CD4-positive, alpha-beta memory T cell (primary cell): Measurements from ENCODE around the gene NFE2L1. TPM values are rescaled to one million over a fixed set of nuclear protein-coding genes. Genes with fewer than 3 reads are reported as not detected.

ENCODE experiments used
- CTCF ChIA-PET: fragments of 350-600 bp; sonication (Branson Sonifier 250); formaldehyde crosslinking; loops from one replicate; lab custom pipeline; 2021; ENCODE audit warnings: inconsistent platforms; ENCODE audit not compliant: partially characterized antibody; lab: Charles Lee
- POLR2A ChIA-PET: fragments of 350-600 bp; sonication (Branson Sonifier 250); formaldehyde crosslinking; loops from one replicate; lab custom pipeline; 2021; ENCODE audit not compliant: partially characterized antibody; lab: Charles Lee
- DNase-seq, 5 donors: peaks; one replicate each; pipeline versions ENCODE4 v3.0.0 to v3.0.0-alpha.2; 2020 to 2022; ENCODE audit warnings: mixed read lengths in 1 of 5
- H3K27ac ChIP-seq: one replicate; pipeline ENCODE4 v1.7.0; 2013; ENCODE audit warnings: low read depth, low read length
- H3K27me3 ChIP-seq: 2 replicates; pipeline ENCODE4 v1.7.0; 2013; ENCODE audit warnings: mild to moderate bottlenecking, low read length, moderate library complexity; ENCODE audit not compliant: insufficient read depth
- H3K36me3 ChIP-seq: 2 replicates; pipeline ENCODE4 v1.7.0; 2013; ENCODE audit warnings: mild to moderate bottlenecking, low read length, moderate library complexity; ENCODE audit not compliant: insufficient read depth
- H3K4me1 ChIP-seq: 2 replicates; pipeline ENCODE4 v1.7.0; 2013; ENCODE audit warnings: mild to moderate bottlenecking, low read length, moderate library complexity; ENCODE audit not compliant: insufficient read depth
- H3K4me3 ChIP-seq, 2 donors: one replicate each; pipeline ENCODE4 v1.7.0; 2013; ENCODE audit warnings: low read length in 2 of 2, mild to moderate bottlenecking in 1 of 2
- H3K9me3 ChIP-seq, 2 donors: one replicate each; pipeline ENCODE4 v1.7.0; 2013; ENCODE audit warnings: low read length in 2 of 2, control low read depth in 1 of 2; ENCODE audit not compliant: control insufficient read depth in 1 of 2
- H3K27ac Mint-ChIP-seq, 7 donors: one replicate each; pipeline ENCODE4 v1.8.0; 2020 to 2021; ENCODE audit warnings: mixed read lengths in 7 of 7, mild to moderate bottlenecking in 6 of 7, inconsistent platforms in 3 of 7, moderate library complexity in 3 of 7
- H3K27me3 Mint-ChIP-seq, 2 donors: one replicate each; pipeline ENCODE4 v1.8.0; 2020 to 2021; ENCODE audit warnings: mixed read lengths in 2 of 2
- H3K36me3 Mint-ChIP-seq, 2 donors: one replicate each; pipeline ENCODE4 v1.8.0; 2020 to 2021; ENCODE audit warnings: mixed read lengths in 2 of 2, inconsistent platforms in 1 of 2, mild to moderate bottlenecking in 1 of 2
- H3K4me1 Mint-ChIP-seq, 4 donors: one replicate each; pipeline ENCODE4 v1.8.0; 2020 to 2021; ENCODE audit warnings: mixed read lengths in 4 of 4, mild to moderate bottlenecking in 1 of 4
- H3K4me3 Mint-ChIP-seq, 8 donors: one replicate each; pipeline ENCODE4 v1.8.0; 2020 to 2021; ENCODE audit warnings: mixed read lengths in 8 of 8, mild to moderate bottlenecking in 7 of 8, moderate library complexity in 6 of 8, inconsistent platforms in 3 of 8
- H3K9me3 Mint-ChIP-seq, 8 donors: one replicate each; pipeline ENCODE4 v1.8.0; 2020 to 2021; ENCODE audit warnings: mixed read lengths in 8 of 8, mild to moderate bottlenecking in 5 of 8, inconsistent platforms in 3 of 8, moderate library complexity in 1 of 8
- intact Hi-C: fragments of 100-400 bp; cut with micrococcal nuclease; formaldehyde crosslinking; loops from one replicate; pipeline ENCODE4 v1.15.1; 2023
- polyA plus RNA-seq, 2 donors: library from polyadenylated mRNA; unstranded; fragments of 300-500 nt; fragmentation: Illumina TruSeq; gene quantifications; one replicate each; pipeline ENCODE4 v1.2.3, GENCODE V29; 2021
- total RNA-seq, 2 experiments: library from RNA; stranded (reverse); gene quantifications; one replicate each; pipeline ENCODE4 v1.2.3, GENCODE V29; 2021

NFE2L1 gene
- total and polyA plus RNA-seq, 4 experiments from 2014 or later, result 2.9 to 62.5 (median 34.8) TPM

DNA sequence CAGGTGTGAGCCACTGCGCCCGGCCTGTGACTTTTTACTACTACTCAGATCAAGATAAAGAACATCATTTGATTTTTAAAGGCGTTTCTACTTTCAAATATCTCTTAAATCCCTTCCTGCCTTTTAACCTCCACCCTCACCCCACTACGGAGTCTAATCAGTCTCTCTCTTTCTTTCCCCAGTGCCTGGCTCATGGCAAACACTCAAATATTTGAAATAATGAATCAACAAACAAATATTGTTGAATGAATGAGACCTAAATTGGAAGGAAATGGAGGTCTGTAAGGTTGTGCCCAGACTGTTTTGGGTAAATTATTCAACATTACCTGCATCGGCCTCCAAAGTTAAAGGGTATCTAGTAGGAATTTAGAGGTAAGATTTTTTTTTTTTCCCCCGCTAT, 25.3 kb upstream of the NFE2L1 start:
- Mint-ChIP-seq H3K9me3 (peaks cover 0 to 2% (median 0%) of the 10 kb centered on the region in 8 donors), H3K27ac (no peak overlapping the region), H3K36me3 (no peaks in the 10 kb centered on the region), H3K4me3 (peak overlapping the region in 4 of 8 donors; percentile 36 to 71 (median 52)), H3K27me3 (peaks cover 7 to 14% of the 10 kb centered on the region in 2 donors), H3K4me1 (peaks cover 12 to 38% (median 29%) of the 10 kb centered on the region in 4 donors)
- H3K4me1 ChIP-seq, result peaks cover 36% of the 10 kb centered on the region
- H3K36me3 ChIP-seq, result no peaks in the 10 kb centered on the region
- intact Hi-C loops, result no loop called here
- H3K9me3 ChIP-seq, result no peaks in the 10 kb centered on the region
- no peak overlapping the region for H3K4me3 ChIP-seq
- ChIA-PET POLR2A (interaction anchor here (0.8 kb wide), 1 partner anchor 82 kb away, joined by 4 read pairs; the partner anchor contains the start of gene PNPO), CTCF (interaction anchor here (1.2 kb wide), 1 partner anchor 24 kb away, joined by 4 read pairs; no protein-coding TSS in a partner anchor)
- no peak overlapping the region for H3K27ac ChIP-seq
- no peak for DNase-seq
- no peaks in the 10 kb centered on the region for H3K27me3 ChIP-seq

DNA sequence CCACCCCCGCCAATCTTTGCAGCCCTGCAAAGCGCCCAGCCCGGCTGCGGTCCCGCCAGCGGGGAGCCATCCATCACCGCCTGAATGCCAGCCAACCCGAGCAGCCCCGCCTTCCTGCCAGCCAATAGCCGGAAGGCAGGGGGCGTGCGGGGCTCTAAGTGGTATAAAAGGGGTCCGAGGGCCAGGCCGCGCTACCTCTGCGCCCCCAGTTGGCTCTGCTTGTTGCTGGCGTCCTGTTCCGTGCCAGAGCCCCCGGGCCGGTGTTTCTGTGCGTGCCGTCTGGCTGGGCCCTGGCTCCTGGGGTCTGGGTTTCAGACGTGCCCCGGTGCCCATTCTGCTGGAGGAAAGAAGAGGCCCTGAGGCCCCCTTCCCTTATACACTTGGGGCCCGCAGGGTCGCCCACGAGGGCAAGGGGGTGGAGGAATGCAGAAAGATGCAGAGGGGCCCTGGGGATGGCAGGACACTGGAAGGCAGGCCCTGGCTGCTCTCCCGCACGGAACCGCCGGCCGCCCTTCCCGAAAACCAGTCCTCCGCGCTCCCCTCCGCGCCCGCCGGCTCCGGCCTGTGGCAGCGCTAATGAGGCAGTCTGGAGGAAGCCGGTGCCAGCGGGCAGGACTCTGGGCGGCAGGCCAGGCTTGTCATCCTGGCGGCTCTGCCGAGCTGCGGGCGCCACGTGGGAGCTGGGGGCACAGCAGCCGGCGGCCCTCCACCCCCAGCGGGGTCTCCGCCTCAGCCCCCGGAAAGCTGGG, 24.6 kb upstream of the NFE2L1 start:
- Histone ChIP-seq H3K27me3 (no peaks in the 10 kb centered on the region), H3K27ac (peak overlapping the region; percentile 32), H3K36me3 (no peaks in the 10 kb centered on the region), H3K4me3 (peak overlapping the region; percentile 53 to 81), H3K9me3 (no peaks in the 10 kb centered on the region), H3K4me1 (peaks cover 36% of the 10 kb centered on the region)
- Mint-ChIP-seq H3K27ac (peak overlapping the region in 4 of 7 donors; percentile 57 to 89 (median 75)), H3K4me1 (peaks cover 12 to 38% (median 28%) of the 10 kb centered on the region in 4 donors), H3K4me3 (peak overlapping the region; percentile 65 to 95 (median 76)), H3K9me3 (peaks cover 0 to 2% (median 0%) of the 10 kb centered on the region in 8 donors), H3K36me3 (no peaks in the 10 kb centered on the region), H3K27me3 (peaks cover 7 to 14% of the 10 kb centered on the region in 2 donors)
- intact Hi-C loops, result loop anchor here (1.0 to 2.0 kb wide), 2 partner anchors 12 to 53 kb away; partner anchors contain the start of gene CDK5RAP3
- DNase-seq, result peak in 4 of 5 donors; percentile 31 to 53 (median 42)
- ChIA-PET CTCF (no interaction called here), POLR2A (interaction anchor here (0.7 kb wide), 1 partner anchor 53 kb away, joined by 5 read pairs; the partner anchor contains the start of gene CDK5RAP3)

DNA sequence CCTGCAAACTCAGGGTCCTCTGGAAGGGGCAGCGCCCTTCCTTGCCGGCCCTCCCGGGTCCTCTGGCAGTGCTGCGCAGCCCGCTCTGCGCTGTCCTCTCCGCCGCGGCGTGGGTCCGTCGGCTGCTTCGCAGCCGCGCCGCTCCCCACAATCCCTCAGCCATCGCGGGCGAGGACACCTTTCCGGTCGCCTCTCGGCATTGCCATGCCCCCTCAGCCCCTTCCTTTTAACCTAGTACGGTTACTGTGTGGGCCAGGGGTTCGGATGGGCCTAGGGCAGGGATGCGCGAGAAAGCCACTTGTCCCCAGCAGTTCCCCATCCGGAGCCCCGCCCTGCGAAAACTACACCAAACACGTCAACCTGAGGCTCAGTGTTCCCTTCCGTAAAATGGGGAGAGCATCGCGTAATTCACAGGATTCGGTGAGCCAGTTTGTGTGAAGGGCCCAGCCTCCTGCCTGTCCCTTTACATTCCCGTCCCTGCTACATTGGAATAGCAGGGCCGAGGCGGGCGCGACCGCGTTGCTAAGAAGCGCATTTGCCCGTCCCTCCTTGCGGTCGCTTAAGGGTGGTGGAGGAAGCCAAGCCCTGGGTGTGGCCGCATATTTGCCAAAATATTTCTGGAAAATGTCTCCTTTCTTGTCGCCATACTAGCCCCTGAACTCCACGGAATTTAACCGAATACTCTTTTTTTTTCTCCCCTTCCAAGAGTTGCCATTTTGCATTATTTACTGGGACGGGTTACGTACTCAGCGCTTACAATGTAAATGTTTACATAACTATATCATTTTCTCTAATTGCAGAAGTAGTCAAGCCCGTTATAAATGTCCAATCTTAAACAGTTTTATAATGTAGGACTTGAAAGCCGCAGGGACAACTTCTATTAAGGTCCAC, 23.8 kb upstream of the NFE2L1 start:
- CTCF ChIA-PET, result interaction anchor here (1.0 to 5.0 kb wide), 20 partner anchors 8 to 594 kb away, joined by 3 to 148 read pairs (median 5); partner anchors contain the start of genes CDK5RAP3 and NFE2L1
- Mint-ChIP-seq H3K27me3 (peaks cover 7 to 19% of the 10 kb centered on the region in 2 donors), H3K9me3 (peaks cover 0 to 2% (median 0%) of the 10 kb centered on the region in 8 donors), H3K4me1 (peaks cover 12 to 38% (median 27%) of the 10 kb centered on the region in 4 donors), H3K27ac (peak overlapping the region; percentile 87 to 98 (median 95)), H3K4me3 (peak overlapping the region; percentile 84 to 96 (median 92)), H3K36me3 (no peaks in the 10 kb centered on the region)
- H3K4me1 ChIP-seq, result peaks cover 36% of the 10 kb centered on the region
- H3K9me3 ChIP-seq, result no peaks in the 10 kb centered on the region
- H3K36me3 ChIP-seq, result no peaks in the 10 kb centered on the region
- POLR2A ChIA-PET, result interaction anchor here (0.7 to 2.9 kb wide), 6 partner anchors 13 to 53 kb away, joined by 3 to 52 read pairs (median 5); partner anchors contain the start of genes CDK5RAP3, COPZ2 and NFE2L1
- peak; percentile 44 to 67 (median 61) for DNase-seq
- H3K4me3 ChIP-seq, result peak overlapping the region; percentile 53 to 81
- peak overlapping the region; percentile 32 for H3K27ac ChIP-seq
- intact Hi-C loops, result loop anchor here (1.0 to 5.0 kb wide), 9 partner anchors 13 to 594 kb away; partner anchors contain the start of genes CDK5RAP3, HOXB3, HOXB5 and NFE2L1
- H3K27me3 ChIP-seq, result no peaks in the 10 kb centered on the region

DNA sequence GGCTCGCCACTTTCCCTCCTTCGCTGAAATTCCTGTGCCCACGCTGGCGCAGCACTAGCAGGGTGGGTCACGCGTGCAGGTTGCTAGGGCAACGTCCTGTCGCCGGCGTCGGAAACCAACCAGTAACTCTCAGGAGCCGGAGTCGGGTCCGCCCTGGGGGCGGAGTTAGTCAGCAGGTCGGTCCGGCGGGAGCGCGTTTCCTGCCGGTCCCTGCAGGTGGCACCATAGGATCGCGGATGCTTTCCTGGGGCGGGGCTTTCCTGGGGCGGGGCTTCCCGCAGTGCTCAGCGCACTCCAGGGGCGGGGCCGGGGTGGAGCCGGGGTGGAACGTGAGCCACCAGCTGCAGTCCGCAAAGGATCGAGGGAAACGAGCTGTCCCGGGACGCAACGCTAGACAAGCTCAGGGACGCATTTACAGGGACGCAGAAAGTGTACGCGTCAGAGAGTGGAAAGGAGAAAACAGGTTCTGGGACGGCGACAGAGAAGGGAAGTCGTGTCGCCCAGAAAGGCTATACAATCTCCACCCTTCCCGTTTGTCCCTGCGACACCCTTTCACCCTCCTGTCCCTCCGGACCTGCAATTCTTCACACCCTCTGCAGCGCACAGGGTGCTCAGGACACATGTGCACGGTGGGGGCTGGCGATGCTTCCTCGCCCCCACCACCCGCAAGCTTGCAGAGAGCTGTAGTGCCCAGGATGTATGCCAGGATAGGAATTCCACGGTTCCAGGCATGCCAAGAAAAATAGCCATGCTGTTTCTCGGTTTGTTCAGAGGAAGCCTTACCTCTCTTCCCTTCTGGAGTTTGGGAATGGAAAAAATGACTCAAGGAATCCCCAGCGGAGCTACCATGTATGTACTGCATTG, 22.9 kb upstream of the NFE2L1 start:
- Histone ChIP-seq H3K9me3 (no peaks in the 10 kb centered on the region), H3K36me3 (no peaks in the 10 kb centered on the region), H3K27ac (peak overlapping the region; percentile 32), H3K27me3 (no peaks in the 10 kb centered on the region), H3K4me3 (peak overlapping the region; percentile 53 to 81), H3K4me1 (peaks cover 36% of the 10 kb centered on the region)
- intact Hi-C loops, result loop anchor here (1.0 to 5.0 kb wide), 8 partner anchors 23 to 593 kb away; partner anchors contain the start of genes CDK5RAP3, HOXB3, HOXB5 and NFE2L1
- Mint-ChIP-seq H3K9me3 (peaks cover 0 to 2% (median 0%) of the 10 kb centered on the region in 8 donors), H3K27ac (peak overlapping the region; percentile 87 to 98 (median 95)), H3K4me1 (peaks cover 12 to 38% (median 27%) of the 10 kb centered on the region in 4 donors), H3K27me3 (peaks cover 7 to 16% of the 10 kb centered on the region in 2 donors), H3K4me3 (peak overlapping the region; percentile 84 to 96 (median 92)), H3K36me3 (no peaks in the 10 kb centered on the region)
- peak; percentile 95 to 98 (median 96) for DNase-seq
- POLR2A ChIA-PET, result interaction anchor here (0.5 to 2.9 kb wide), 12 partner anchors 12 to 106 kb away, joined by 3 to 52 read pairs (median 4); partner anchors contain the start of genes COPZ2 and NFE2L1
- CTCF ChIA-PET, result interaction anchor here (0.5 to 5.0 kb wide), 30 partner anchors 9 to 593 kb away, joined by 3 to 148 read pairs (median 5); partner anchors contain the start of genes CDK5RAP3, HOXB6 and NFE2L1

DNA sequence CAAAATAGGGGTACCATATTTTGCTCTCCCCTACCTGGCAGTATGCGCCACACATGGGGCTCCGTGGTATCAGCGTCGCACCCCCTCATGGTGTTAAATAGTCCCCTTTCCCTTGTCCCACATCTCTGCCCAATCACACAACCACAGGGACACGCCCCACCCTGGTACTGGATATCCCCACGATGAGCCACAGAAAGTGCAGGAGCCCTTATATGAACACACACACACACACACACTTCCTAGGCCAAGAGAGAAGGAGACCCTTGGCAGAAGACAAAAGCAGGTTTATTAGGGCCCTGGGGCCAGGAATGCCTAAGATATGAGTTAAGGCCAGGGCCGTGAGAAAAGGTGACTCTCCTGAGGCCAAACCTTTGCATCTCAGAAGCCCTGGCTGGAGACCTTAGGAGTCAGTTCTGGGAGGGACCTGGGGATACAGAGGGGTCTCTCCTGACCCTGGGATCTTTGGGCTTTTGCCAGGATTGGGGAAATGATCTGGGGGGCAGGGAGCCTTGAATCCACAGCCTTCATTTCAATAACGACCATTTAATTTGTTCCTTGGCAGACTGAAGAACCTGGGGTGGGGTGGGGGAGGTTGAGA, 22.2 kb upstream of the NFE2L1 start:
- intact Hi-C loops, result loop anchor here (1.0 to 5.0 kb wide), 8 partner anchors 22 to 592 kb away; partner anchors contain the start of genes CDK5RAP3, HOXB3, HOXB5 and NFE2L1
- H3K27ac ChIP-seq, result no peak overlapping the region
- H3K4me1 Mint-ChIP-seq, result peaks cover 12 to 38% (median 27%) of the 10 kb centered on the region in 4 donors
- no peaks in the 10 kb centered on the region for H3K9me3 ChIP-seq
- H3K36me3 ChIP-seq, result no peaks in the 10 kb centered on the region
- H3K27me3 ChIP-seq, result no peaks in the 10 kb centered on the region
- no peak for DNase-seq
- peaks cover 36% of the 10 kb centered on the region for H3K4me1 ChIP-seq
- no peaks in the 10 kb centered on the region for H3K36me3 Mint-ChIP-seq
- peaks cover 7 to 19% of the 10 kb centered on the region in 2 donors for H3K27me3 Mint-ChIP-seq
- peaks cover 0 to 2% (median 0%) of the 10 kb centered on the region in 8 donors for H3K9me3 Mint-ChIP-seq
- POLR2A ChIA-PET, result interaction anchor here (0.6 to 2.9 kb wide), 12 partner anchors 11 to 105 kb away, joined by 3 to 52 read pairs (median 4); partner anchors contain the start of genes CDK5RAP3, COPZ2 and NFE2L1
- no peak overlapping the region for H3K4me3 ChIP-seq
- peak overlapping the region in 4 of 7 donors; percentile 69 to 87 (median 74) for H3K27ac Mint-ChIP-seq
- CTCF ChIA-PET, result interaction anchor here (0.5 to 5.0 kb wide), 38 partner anchors 9 to 853 kb away, joined by 3 to 148 read pairs (median 4); partner anchors contain the start of genes CDK5RAP3, HOXB6 and NFE2L1
- H3K4me3 Mint-ChIP-seq, result peak overlapping the region; percentile 53 to 96 (median 88)
